Osteocyte (in vitro differentiated cells): ENCODE measurements around the gene NOS3. TPM values are rescaled to one million over a fixed set of nuclear protein-coding genes. Genes with fewer than 3 reads are reported as not detected.

Experiments
- DNase-seq: peaks from one replicate; pipeline ENCODE4 v3.0.0; 2021; ENCODE audit warnings: mixed read lengths; ENCODE audit not compliant: unreplicated experiment; ENCODE audit errors: extremely low spot score
- H3K27ac Mint-ChIP-seq: one replicate; pipeline ENCODE4 v1.8.0; 2021; ENCODE audit warnings: mild to moderate bottlenecking, mixed read lengths; ENCODE audit not compliant: unreplicated experiment
- H3K27me3 Mint-ChIP-seq: one replicate; pipeline ENCODE4 v1.8.0; 2021; ENCODE audit warnings: mixed read lengths; ENCODE audit not compliant: unreplicated experiment
- H3K36me3 Mint-ChIP-seq: one replicate; pipeline ENCODE4 v1.8.0; 2021; ENCODE audit warnings: mixed read lengths; ENCODE audit not compliant: unreplicated experiment
- H3K4me1 Mint-ChIP-seq: one replicate; pipeline ENCODE4 v1.8.0; 2021; ENCODE audit warnings: mixed read lengths; ENCODE audit not compliant: unreplicated experiment
- H3K4me3 Mint-ChIP-seq: one replicate; pipeline ENCODE4 v1.8.0; 2021; ENCODE audit warnings: mild to moderate bottlenecking, moderate library complexity, mixed read lengths; ENCODE audit not compliant: unreplicated experiment
- H3K9me3 Mint-ChIP-seq: one replicate; pipeline ENCODE4 v1.8.0; 2021; ENCODE audit warnings: mixed read lengths; ENCODE audit not compliant: unreplicated experiment
- CTCF ChIP-seq: fragments of 200-600 bp; sonication (generic); IDR thresholded peaks from 2 replicates; pipeline ENCODE4 v1.5.0; 2021; ENCODE audit warnings: antibody characterized with exemption, mild to moderate bottlenecking, moderate library complexity
- total RNA-seq: library from RNA; stranded (reverse); gene quantifications from 2 replicates; pipeline ENCODE4 v1.2.1, GENCODE V29; 2021

The NOS3 gene
- total RNA-seq, 1 donor from 2014 or later, result 0.73 TPM

- Mint-ChIP-seq H3K36me3 (no peaks in the 10 kb centered on the region), H3K4me3 (no peak overlapping the region), H3K27me3 (no peaks in the 10 kb centered on the region), H3K27ac (no peak overlapping the region), H3K4me1 (peaks cover 13% of the 10 kb centered on the region), H3K9me3 (no peaks in the 10 kb centered on the region)
- TF ChIP-seq CTCF, result no peak
- no peak for DNase-seq
Measured at GRCh38 chr7:150952331-150953050, 38.3 kb upstream of the NOS3 start.

- no peak overlapping the region for H3K4me3 Mint-ChIP-seq
- H3K27me3 Mint-ChIP-seq, result no peaks in the 10 kb centered on the region
- no peak for DNase-seq
- no peak overlapping the region for H3K27ac Mint-ChIP-seq
- H3K36me3 Mint-ChIP-seq, result no peaks in the 10 kb centered on the region
- no peaks in the 10 kb centered on the region for H3K9me3 Mint-ChIP-seq
- peaks cover 13% of the 10 kb centered on the region for H3K4me1 Mint-ChIP-seq
- no peak for TF ChIP-seq CTCF
Measured at GRCh38 chr7:150953061-150953997, 37.5 kb upstream of the NOS3 start.

GRCh38 chr7:150954201-150954985 is 36.4 kb upstream of the NOS3 start:
- no peak overlapping the region for H3K4me3 Mint-ChIP-seq
- TF ChIP-seq CTCF, result no peak

GRCh38 chr7:150954986-150955518 is 35.8 kb upstream of the NOS3 start:
- DNase-seq, result no peak
- Mint-ChIP-seq H3K36me3 (no peaks in the 10 kb centered on the region), H3K4me3 (no peak overlapping the region), H3K4me1 (peaks cover 2% of the 10 kb centered on the region), H3K9me3 (no peaks in the 10 kb centered on the region), H3K27me3 (no peaks in the 10 kb centered on the region), H3K27ac (no peak overlapping the region)
- no peak for TF ChIP-seq CTCF

More at GRCh38 chr7:150954201-150954985, 36.4 kb upstream of the NOS3 start:
- no peaks in the 10 kb centered on the region for H3K36me3 Mint-ChIP-seq
- H3K9me3 Mint-ChIP-seq, result no peaks in the 10 kb centered on the region
- peaks cover 9% of the 10 kb centered on the region for H3K4me1 Mint-ChIP-seq
- no peak for DNase-seq
- no peak overlapping the region for H3K27ac Mint-ChIP-seq
- no peaks in the 10 kb centered on the region for H3K27me3 Mint-ChIP-seq
